Esophagus squamous epithelium (tissue), 5 donors: Measurements from ENCODE around the gene KRTAP5-5. TPM values are rescaled to one million over a fixed set of nuclear protein-coding genes. Genes with fewer than 3 reads are reported as not detected.

Source experiments
- DNase-seq: peaks from one replicate; lab custom pipeline; 2025; lab: John Stamatoyannopoulos, UW
- H3K27ac ChIP-seq, 4 donors: fragments of 200-600 bp; sonication (generic); one replicate each; pipeline ENCODE4 v1.5.1; 2016 to 2019; ENCODE audit warnings: mild to moderate bottlenecking in 1 of 4
- H3K27me3 ChIP-seq, 4 donors: fragments of 200-600 bp; sonication (generic); 1 replicate in 3 of 4; 2 replicates in 1 of 4; pipeline versions ENCODE4 v1.5.1 to v1.6.0; 2017 to 2021; ENCODE audit warnings: antibody characterized with exemption in 1 of 4
- H3K36me3 ChIP-seq, 3 donors: fragments of 200-600 bp; sonication (generic); one replicate each; pipeline ENCODE4 v1.5.1; 2016 to 2019
- H3K4me1 ChIP-seq, 3 donors: fragments of 200-600 bp; sonication (generic); one replicate each; pipeline ENCODE4 v1.5.1; 2017 to 2019
- H3K4me3 ChIP-seq, 4 donors: fragments of 200-600 bp; sonication (generic); 1 replicate in 3 of 4; 2 replicates in 1 of 4; pipeline ENCODE4 v1.5.1; 2016 to 2019; ENCODE audit warnings: mild to moderate bottlenecking in 2 of 4, moderate library complexity in 1 of 4
- H3K9me3 ChIP-seq, 3 donors: fragments of 200-600 bp; sonication (generic); one replicate each; pipeline ENCODE4 v1.5.1; 2016 to 2019
- POLR2A ChIP-seq, 4 donors: fragments of 450-650 bp; IDR thresholded peaks; one replicate each; pipeline ENCODE4 v1.6.1; 2017; ENCODE audit warnings: antibody characterized with exemption in 4 of 4, mild to moderate bottlenecking in 4 of 4, moderate library complexity in 3 of 4
- WGBS, 2 donors: methylation state at CpG; one replicate each; pipeline ENCODE4 v1.1.5; 2018; 5-methylcytosine and 5-hydroxymethylcytosine counted together
- intact Hi-C: fragments of 100-400 bp; cut with DNase I; formaldehyde crosslinking; loops from one replicate; pipeline ENCODE4 v1.15.0; 2022
- total RNA-seq, 4 donors: library from RNA; depleted of rRNA; stranded (reverse); fragments of >200 nt; gene quantifications; one replicate each; pipeline ENCODE4 v1.1.0, GENCODE V29; 2016
- TF ChIP-seq, protein P1 (sequence below), 6 experiments: fragments of 450-650 bp in 4 of 6; fragments of 200-600 bp in 2 of 6; sonication (generic) in 2 of 6; IDR thresholded peaks; one replicate each; pipeline ENCODE4 v1.5.1; 2016 to 2019; ENCODE audit warnings: antibody characterized with exemption in 6 of 6, mild to moderate bottlenecking in 4 of 6, moderate library complexity in 4 of 6
- donor health status: DM: yes; HTN: yes; CAD: no.

Gene KRTAP5-5
- total RNA-seq, 4 donors from 2014 or later, result not detected

GRCh38 chr11:1647901-1648652, 18.5 kb downstream of the KRTAP5-5 start:
- H3K4me1 ChIP-seq, result peaks cover 3 to 20% (median 4%) of the 10 kb centered on the region in 3 donors
- TF ChIP-seq, protein P1, sequence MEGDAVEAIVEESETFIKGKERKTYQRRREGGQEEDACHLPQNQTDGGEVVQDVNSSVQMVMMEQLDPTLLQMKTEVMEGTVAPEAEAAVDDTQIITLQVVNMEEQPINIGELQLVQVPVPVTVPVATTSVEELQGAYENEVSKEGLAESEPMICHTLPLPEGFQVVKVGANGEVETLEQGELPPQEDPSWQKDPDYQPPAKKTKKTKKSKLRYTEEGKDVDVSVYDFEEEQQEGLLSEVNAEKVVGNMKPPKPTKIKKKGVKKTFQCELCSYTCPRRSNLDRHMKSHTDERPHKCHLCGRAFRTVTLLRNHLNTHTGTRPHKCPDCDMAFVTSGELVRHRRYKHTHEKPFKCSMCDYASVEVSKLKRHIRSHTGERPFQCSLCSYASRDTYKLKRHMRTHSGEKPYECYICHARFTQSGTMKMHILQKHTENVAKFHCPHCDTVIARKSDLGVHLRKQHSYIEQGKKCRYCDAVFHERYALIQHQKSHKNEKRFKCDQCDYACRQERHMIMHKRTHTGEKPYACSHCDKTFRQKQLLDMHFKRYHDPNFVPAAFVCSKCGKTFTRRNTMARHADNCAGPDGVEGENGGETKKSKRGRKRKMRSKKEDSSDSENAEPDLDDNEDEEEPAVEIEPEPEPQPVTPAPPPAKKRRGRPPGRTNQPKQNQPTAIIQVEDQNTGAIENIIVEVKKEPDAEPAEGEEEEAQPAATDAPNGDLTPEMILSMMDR (IDR thresholded peaks at IDR 0.05), result no peak
- no peaks in the 10 kb centered on the region for H3K36me3 ChIP-seq
- no peak overlapping the region for H3K27ac ChIP-seq
- intact Hi-C loops, result no loop called here
- peaks cover 0 to 34% (median 0%) of the 10 kb centered on the region in 4 donors for H3K27me3 ChIP-seq
- no peak overlapping the region for H3K4me3 ChIP-seq
- WGBS, 2 donors, result 88 to 95% methylated on average over 12 to 31 of the region's 35 CpGs
- no peaks in the 10 kb centered on the region for H3K9me3 ChIP-seq
- DNase-seq, result no peak

DNA sequence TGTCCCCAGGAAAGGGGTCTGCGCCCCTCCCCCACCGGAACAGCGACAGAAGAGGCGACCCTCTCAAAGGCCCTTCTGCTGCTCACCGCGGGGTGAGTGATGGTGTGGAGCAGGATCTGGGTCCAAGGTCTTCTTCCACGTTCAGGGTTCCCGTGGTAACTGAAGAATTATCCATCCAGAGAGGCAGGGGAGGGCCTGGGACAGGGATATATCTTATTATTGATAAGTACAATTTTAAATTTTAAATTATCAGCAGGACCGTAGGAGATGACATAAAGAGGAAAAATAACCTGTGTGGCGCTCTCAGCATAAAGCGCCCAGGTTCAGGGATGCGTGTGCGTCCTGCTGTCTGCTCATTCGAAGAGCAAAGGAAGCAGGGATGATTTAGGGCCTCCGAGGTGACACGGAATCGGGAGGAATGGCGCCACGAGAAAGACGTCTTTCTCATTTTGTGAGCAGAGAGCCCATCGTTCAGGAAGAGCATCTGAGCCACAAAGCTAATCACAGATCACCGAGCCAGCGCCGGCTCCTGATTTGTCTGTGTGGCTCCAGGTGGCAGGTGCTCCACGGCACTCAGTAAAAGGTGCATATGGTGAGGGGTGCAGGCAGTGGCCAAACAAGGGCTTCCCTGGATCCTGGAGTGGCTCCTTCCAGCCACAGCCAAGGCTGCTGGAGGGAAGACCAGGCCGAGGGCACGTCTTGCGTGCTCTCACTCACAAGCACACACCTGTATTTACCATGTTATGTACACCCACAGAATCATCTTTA, 19.3 kb downstream of the KRTAP5-5 start:
- intact Hi-C loops, result no loop called here
- peaks cover 4 to 22% (median 4%) of the 10 kb centered on the region in 3 donors for H3K4me1 ChIP-seq
- peaks cover 0 to 37% (median 0%) of the 10 kb centered on the region in 4 donors for H3K27me3 ChIP-seq
- WGBS, 2 donors, result 81 to 87% methylated on average over 21 of the region's 28 CpGs
- TF ChIP-seq POLR2A (IDR thresholded peaks at IDR 0.05), result no peak
- TF ChIP-seq, protein P1 (IDR thresholded peaks at IDR 0.05), result no peak
- no peak overlapping the region for H3K27ac ChIP-seq
- no peak for DNase-seq
- no peaks in the 10 kb centered on the region for H3K36me3 ChIP-seq
- no peak overlapping the region for H3K4me3 ChIP-seq
- H3K9me3 ChIP-seq, result no peaks in the 10 kb centered on the region

- Histone ChIP-seq H3K9me3 (no peaks in the 10 kb centered on the region), H3K4me1 (peaks cover 4 to 26% (median 4%) of the 10 kb centered on the region in 3 donors), H3K27ac (no peak overlapping the region), H3K4me3 (no peak overlapping the region), H3K36me3 (no peaks in the 10 kb centered on the region), H3K27me3 (peaks cover 0 to 38% (median 0%) of the 10 kb centered on the region in 4 donors)
- no peak for TF ChIP-seq POLR2A (IDR thresholded peaks at IDR 0.05)
- TF ChIP-seq, protein P1 (IDR thresholded peaks at IDR 0.05), result no peak
- no peak for DNase-seq
- intact Hi-C loops, result loop anchor here (5.0 kb wide), 1 partner anchor 502 kb away; no protein-coding TSS in a partner anchor
- 46 to 68% methylated on average over 12 to 14 of the region's 15 CpGs for WGBS, 2 donors
Observed at GRCh38 chr11:1650034-1650917, 20.7 kb downstream of the KRTAP5-5 start.

DNA sequence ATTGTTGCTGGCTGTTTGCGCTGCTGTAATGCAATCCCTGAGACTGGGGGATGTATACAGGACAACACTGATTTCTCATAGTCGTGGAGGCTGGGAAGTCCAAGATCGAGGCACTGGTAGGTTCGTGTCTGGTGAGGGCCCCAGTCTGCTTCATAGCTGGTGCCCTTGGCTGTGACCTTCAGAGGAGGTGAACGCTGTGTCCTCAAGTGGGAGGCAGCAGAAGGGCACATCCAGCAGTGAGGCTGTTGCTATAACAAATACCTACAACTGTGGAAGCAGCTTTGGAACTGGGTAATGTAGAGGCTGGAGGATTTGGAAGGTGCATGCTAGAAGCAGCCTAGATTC, 21.3 kb downstream of the KRTAP5-5 start:
- 67 to 71% methylated on average over 1 to 5 of the region's 5 CpGs for WGBS, 2 donors
- Histone ChIP-seq H3K27ac (no peak overlapping the region), H3K4me1 (peaks cover 4 to 32% (median 4%) of the 10 kb centered on the region in 3 donors), H3K4me3 (no peak overlapping the region), H3K9me3 (no peaks in the 10 kb centered on the region), H3K27me3 (peaks cover 0 to 39% (median 0%) of the 10 kb centered on the region in 4 donors), H3K36me3 (no peaks in the 10 kb centered on the region)
- no peak for DNase-seq
- intact Hi-C loops, result loop anchor here (5.0 kb wide), 1 partner anchor 501 kb away; no protein-coding TSS in a partner anchor
- TF ChIP-seq, protein P1 (IDR thresholded peaks at IDR 0.05), result no peak
- TF ChIP-seq POLR2A (IDR thresholded peaks at IDR 0.05), result no peak
